Adipocyte (in vitro differentiated cells): ENCODE results near the gene NUP107.
A peak's percentile ranks its signal among the peaks of the same experiment; 100 is the strongest.
"Not testable (repeated sequence)": the region's sequence is repeated elsewhere in the genome, so short reads cannot be mapped to it uniquely, and the experiment has no call there.

Experiments
- DNase-seq: peaks from one replicate; pipeline ENCODE4 v3.0.0-alpha.2; 2015; ENCODE audit warnings: low read depth
- H3K27me3 ChIP-seq: replicated peaks from 2 replicates; pipeline ENCODE4 v1.7.0; 2013; ENCODE audit warnings: mild to moderate bottlenecking, low read length, moderate library complexity; ENCODE audit not compliant: control insufficient read depth, insufficient read depth
- H3K36me3 ChIP-seq: 2 replicates; pipeline ENCODE4 v1.7.0; 2013; ENCODE audit warnings: low read length, mild to moderate bottlenecking, moderate library complexity; ENCODE audit not compliant: control insufficient read depth, insufficient read depth, severe bottlenecking
- H3K4me1 ChIP-seq: 2 replicates; pipeline ENCODE4 v1.7.0; 2013; ENCODE audit warnings: mild to moderate bottlenecking, low read length, moderate library complexity; ENCODE audit not compliant: control insufficient read depth, insufficient read depth
- H3K4me3 ChIP-seq: 2 replicates; pipeline ENCODE4 v1.7.0; 2013; ENCODE audit warnings: mild to moderate bottlenecking, low read length, moderate library complexity
- H3K9ac ChIP-seq: 2 replicates; pipeline ENCODE4 v1.7.0; 2013; ENCODE audit warnings: mild to moderate bottlenecking, low read length, moderate library complexity
- H3K9me3 ChIP-seq: 2 replicates; pipeline ENCODE4 v1.7.0; 2013; ENCODE audit warnings: mild to moderate bottlenecking, low read length, moderate library complexity; ENCODE audit not compliant: control insufficient read depth

NUP107 gene

DNA sequence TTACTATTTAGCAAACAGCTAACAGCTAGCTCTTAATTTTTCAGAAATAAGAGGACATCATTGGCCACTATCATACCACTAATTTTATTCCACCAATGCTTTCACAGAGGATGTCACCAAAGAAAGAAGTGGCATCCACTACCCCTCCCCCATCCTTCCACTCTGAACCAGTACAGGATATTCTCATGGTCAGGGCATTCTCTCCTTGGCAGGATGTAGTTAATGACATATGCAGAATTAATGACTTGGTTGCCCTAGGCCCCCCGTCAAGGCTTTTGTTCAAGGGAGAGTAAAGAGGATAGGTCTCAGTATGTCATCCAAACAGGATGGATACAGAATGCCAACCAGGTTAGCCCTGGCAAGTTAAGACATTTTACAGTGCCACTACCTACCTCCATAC lies 18.9 kb upstream of the NUP107 start:
- H3K9me3 ChIP-seq: no peaks in the 10 kb centered on the region
- H3K4me3 ChIP-seq: no peak overlapping the region
- DNase-seq: no peak
- peaks cover 23% of the 10 kb centered on the region for H3K4me1 ChIP-seq
- H3K27me3 ChIP-seq: no peaks in the 10 kb centered on the region
- H3K9ac ChIP-seq: no peak overlapping the region
- peaks cover 13% of the 10 kb centered on the region for H3K36me3 ChIP-seq

DNA sequence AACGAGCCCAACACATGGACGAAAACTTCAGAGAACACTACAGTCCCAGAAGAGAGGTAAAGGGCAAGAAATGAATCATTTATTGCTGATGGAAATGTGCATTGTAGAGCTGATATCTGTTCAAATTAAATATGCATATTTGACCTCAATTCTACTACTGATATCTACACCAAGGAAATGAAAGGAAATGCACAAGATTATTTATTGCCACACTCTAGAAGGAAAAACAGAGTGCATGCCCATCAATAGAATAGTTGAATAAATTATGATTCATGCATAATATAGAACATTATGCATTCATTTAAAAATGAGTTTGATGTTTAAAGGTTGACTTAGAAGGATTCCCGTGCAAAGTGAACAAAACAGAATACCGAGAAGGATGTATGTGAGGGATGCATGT lies 15.6 kb upstream of the NUP107 start:
- Histone ChIP-seq H3K9ac (no peak overlapping the region), H3K9me3 (no peaks in the 10 kb centered on the region), H3K4me3 (no peak overlapping the region), H3K27me3 (no peaks in the 10 kb centered on the region), H3K4me1 (peaks cover 21% of the 10 kb centered on the region), H3K36me3 (no peaks in the 10 kb centered on the region)
- no peak for DNase-seq

DNA sequence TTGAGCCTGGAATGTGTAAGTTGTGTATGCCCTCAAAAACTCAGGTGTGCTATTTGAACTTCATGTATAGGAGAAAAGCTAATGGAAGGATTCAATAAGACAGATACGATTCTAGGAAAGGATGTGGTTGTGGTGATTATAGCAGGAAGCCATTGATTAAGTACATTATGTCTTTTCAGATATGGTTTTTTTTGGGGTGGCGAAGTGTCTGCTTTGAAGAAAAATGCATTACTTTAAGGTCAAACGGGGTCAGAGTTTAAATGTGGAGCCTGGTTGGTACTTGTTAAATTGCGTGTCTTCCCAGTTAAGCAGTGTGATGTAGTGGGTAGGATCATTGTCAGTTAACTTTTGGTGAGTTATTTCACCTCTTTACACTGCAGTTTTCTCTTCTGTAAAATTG lies 13.0 kb upstream of the NUP107 start:
- Histone ChIP-seq H3K4me3 (no peak overlapping the region), H3K9me3 (no peaks in the 10 kb centered on the region), H3K9ac (no peak overlapping the region), H3K27me3 (no peaks in the 10 kb centered on the region), H3K36me3 (no peaks in the 10 kb centered on the region), H3K4me1 (peaks cover 18% of the 10 kb centered on the region)
- no peak for DNase-seq

DNA sequence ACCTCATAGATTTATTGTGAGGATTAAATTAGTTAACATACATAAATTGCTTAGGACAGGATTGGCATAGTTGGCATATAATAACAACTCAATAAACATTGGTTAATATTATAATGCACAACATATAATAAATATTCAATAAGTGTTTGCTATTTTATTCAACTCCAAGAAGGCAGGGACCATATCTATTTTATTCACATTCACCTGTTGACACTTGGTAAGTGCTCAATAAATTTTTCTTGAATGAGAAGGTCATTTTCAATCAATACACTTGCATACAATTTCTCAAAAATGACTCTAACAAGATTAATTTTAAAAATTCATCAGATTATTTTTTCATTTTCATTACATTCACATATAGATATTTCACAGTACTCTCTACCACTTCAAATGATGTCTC lies 12.4 kb upstream of the NUP107 start:
- H3K9me3 ChIP-seq: no peaks in the 10 kb centered on the region
- peaks cover 18% of the 10 kb centered on the region for H3K4me1 ChIP-seq
- H3K4me3 ChIP-seq: no peak overlapping the region
- H3K27me3 ChIP-seq: no peaks in the 10 kb centered on the region
- DNase-seq: no peak
- peak overlapping the region; percentile 59 for H3K9ac ChIP-seq
- H3K36me3 ChIP-seq: no peaks in the 10 kb centered on the region

DNA sequence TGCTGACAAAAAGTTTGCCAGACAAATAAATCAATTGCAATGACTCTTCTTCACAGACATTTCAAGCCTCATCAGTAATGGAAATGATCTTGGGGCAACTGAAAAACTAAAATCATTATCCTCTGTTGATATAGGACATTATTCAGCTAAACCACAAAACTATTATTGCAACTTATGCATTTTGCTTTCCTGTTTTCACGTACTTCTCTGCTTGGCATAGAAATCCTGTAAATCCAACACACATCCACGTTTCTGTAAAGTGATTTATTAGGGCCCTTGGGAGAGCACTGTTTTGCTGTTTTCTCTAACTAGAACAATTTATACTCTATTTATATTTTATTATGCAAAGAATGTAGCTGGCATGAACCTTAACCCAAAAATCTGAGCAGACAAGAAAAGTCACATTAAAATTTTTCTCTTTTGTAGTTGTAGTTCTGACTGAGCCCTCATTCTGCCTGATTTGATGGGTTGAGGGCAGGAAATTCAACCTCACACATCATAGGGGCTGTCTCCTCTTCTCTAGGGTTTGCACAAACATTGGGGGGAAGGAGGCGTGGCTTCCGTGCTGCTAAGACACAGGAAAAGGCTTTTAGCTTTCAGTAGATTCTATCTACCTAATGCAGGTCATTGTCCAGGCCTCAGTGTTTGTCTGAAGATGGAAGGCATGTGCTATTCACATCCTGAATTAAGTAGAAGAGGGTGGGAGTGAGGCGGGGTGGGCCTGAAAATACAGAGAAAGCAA lies 11.5 kb upstream of the NUP107 start:
- DNase-seq: no peak
- H3K4me3 ChIP-seq: peak overlapping the region; percentile 55
- H3K27me3 ChIP-seq: no peaks in the 10 kb centered on the region
- H3K4me1 ChIP-seq: peaks cover 18% of the 10 kb centered on the region
- no peaks in the 10 kb centered on the region for H3K9me3 ChIP-seq
- H3K36me3 ChIP-seq: no peaks in the 10 kb centered on the region
- H3K9ac ChIP-seq: peak overlapping the region; percentile 70

DNA sequence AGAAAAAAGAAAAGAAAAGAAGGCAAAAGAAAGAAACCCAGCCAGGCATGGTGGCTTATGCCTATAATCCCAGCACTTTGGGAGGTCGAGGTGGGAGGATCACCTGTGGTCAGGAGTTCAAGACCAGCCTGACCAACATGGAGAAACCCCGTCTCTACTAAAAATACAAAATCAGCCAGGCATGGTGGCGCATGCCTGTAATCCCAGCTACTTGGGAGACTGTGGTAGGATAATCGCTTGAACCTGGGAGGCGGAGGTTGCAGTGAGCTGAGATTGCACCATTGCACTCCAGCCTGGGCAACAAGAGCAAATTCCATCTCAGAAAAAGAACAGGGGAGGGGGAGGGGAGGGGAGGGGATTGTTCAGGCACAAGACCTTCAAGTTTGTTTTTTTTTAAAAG lies 9.9 kb upstream of the NUP107 start:
- DNase-seq, H3K27me3 ChIP-seq, H3K36me3 ChIP-seq, H3K9me3 ChIP-seq, H3K4me3 ChIP-seq: not testable (repeated sequence)
- peak overlapping the region; percentile 78 for H3K9ac ChIP-seq
- H3K4me1 ChIP-seq: peaks cover 18% of the 10 kb centered on the region

DNA sequence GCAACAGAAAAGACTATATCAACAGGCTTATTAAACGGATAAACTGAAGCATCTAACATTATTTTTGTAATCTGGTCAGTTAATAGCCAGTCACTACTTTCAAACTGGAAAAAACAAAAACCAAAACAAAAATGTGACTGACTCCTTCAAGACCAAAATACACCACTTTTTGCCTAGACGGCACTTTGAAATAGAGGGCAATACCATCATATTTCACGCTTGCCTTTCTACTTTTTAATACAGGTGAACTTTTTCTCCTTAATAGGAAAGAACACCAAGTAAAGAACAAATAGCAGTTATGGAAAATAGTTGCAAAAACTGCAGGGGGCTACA lies 550 bp upstream of the NUP107 start:
- no peaks in the 10 kb centered on the region for H3K27me3 ChIP-seq
- H3K36me3 ChIP-seq: peaks cover 10% of the 10 kb centered on the region
- no peak for DNase-seq
- peaks cover 23% of the 10 kb centered on the region for H3K4me1 ChIP-seq
- H3K9me3 ChIP-seq: no peaks in the 10 kb centered on the region
- peak overlapping the region; percentile 88 for H3K9ac ChIP-seq
- peak overlapping the region; percentile 90 for H3K4me3 ChIP-seq

DNA sequence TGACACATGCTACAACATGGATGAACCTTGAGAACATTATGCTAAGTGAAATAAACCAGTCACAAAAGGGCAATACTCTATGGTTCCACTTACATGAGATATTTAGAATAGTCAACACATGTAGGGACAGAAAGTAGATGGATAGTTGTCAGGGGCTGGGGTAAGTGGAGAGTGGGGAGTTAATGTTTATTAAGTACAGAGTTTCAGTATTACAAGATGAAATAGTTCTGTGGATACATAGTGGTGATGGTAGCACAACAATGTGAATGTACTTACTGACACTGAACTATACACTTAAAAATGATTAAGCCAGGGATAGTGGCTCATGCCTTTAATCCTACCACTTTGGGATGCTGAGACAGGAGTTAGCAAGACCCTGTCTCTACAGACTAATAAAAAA lies 8.7 kb downstream of the NUP107 start:
- H3K4me3 ChIP-seq: no peak overlapping the region
- no peak overlapping the region for H3K9ac ChIP-seq
- H3K27me3 ChIP-seq: no peaks in the 10 kb centered on the region
- no peaks in the 10 kb centered on the region for H3K9me3 ChIP-seq
- H3K36me3 ChIP-seq: peaks cover 74% of the 10 kb centered on the region
- H3K4me1 ChIP-seq: no peaks in the 10 kb centered on the region
- DNase-seq: no peak

DNA sequence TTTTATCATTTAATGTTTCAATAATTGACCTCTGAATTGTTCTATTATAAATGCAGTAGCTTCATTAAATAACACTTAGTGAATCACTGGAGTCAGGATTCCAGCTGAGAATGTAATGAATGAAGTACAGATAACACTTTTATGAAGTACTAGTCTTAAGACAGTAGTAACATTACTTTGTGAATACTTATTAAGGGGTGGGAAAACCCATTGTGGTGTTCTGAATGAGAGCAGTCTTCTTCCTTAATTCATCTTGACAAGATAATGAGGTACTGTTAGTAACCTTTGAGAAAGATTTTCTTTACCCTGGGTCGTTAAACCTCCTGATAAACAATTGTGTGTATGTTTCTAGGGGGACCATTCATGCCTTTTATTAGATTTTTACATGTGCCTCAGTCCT lies 12.7 kb downstream of the NUP107 start:
- Histone ChIP-seq H3K4me1 (no peaks in the 10 kb centered on the region), H3K9ac (no peak overlapping the region), H3K27me3 (no peaks in the 10 kb centered on the region), H3K9me3 (no peaks in the 10 kb centered on the region), H3K36me3 (peaks cover 61% of the 10 kb centered on the region), H3K4me3 (no peak overlapping the region)
- DNase-seq: no peak

DNA sequence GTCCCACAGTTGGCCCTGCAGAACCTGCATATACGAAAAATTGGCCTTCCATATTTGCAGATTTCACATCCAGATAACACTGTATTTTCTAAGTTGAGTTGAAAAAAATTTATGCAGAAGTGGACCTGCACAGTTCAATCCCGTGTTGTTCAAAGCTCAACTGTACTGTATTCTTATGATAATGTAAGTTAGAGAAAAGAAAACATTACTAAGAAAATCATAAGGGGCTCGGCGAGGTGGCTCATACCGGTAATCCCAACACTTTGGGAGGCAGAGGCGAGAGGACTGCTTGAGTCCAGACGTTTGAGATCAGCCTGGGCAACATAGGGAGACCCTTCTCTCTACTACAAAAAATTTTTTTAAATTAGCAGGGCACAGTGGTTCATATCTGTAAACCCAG lies 41.0 kb downstream of the NUP107 start:
- H3K9me3 ChIP-seq: no peaks in the 10 kb centered on the region
- H3K36me3 ChIP-seq: peaks cover 57% of the 10 kb centered on the region
- no peak overlapping the region for H3K4me3 ChIP-seq
- H3K9ac ChIP-seq: no peak overlapping the region
- H3K4me1 ChIP-seq: no peaks in the 10 kb centered on the region
- no peak for DNase-seq
- H3K27me3 ChIP-seq: no peaks in the 10 kb centered on the region

DNA sequence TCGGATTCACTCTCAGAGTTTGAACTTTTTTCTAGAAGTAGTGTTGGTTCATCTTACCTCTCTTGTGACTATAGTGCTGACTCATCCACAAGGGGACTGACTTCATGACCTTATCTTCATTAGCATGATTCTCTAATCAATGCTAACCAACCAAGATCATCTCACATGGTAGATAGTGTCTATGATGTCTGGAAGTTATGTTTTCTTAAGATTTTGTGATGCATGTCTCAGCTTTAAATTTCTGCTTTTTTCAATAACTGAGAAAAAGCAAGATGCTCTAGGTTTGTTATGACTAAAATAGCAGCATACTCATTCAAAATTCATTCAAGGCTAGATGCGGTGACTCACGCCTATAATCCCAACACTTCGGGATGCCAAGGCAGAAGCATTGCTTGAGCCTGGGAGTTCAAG lies 46.9 kb downstream of the NUP107 start:
- Histone ChIP-seq H3K9me3 (no peaks in the 10 kb centered on the region), H3K9ac (no peak overlapping the region), H3K4me3 (no peak overlapping the region), H3K4me1 (no peaks in the 10 kb centered on the region), H3K27me3 (no peaks in the 10 kb centered on the region), H3K36me3 (peaks cover 53% of the 10 kb centered on the region)
- DNase-seq: peak; percentile 65

DNA sequence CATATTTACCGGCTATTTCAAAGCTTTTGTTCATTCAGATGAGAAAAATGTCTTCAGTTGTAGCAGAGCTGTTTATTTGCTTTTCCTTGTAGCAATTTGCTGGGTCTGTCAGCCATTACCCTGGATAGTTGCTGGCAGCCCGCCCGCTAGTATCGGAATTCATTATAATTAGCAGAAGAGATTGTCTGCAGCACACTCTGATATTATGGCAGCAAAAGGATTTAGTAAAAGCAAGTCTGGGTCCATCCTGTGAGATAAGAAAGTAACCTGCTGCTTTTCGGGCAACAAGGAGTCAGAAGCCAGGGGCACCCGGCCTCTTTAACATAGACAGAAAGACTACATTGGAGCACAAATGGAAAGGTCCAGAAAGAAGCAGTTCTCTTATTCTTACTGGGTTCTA lies 53.1 kb downstream of the NUP107 start:
- peaks cover 36% of the 10 kb centered on the region for H3K36me3 ChIP-seq
- H3K27me3 ChIP-seq: no peaks in the 10 kb centered on the region
- no peak for DNase-seq
- no peaks in the 10 kb centered on the region for H3K4me1 ChIP-seq
- no peak overlapping the region for H3K9ac ChIP-seq
- no peaks in the 10 kb centered on the region for H3K9me3 ChIP-seq
- H3K4me3 ChIP-seq: no peak overlapping the region
